T47D (cell line): Measurements from ENCODE around the gene SLC25A31.
A peak's percentile ranks its signal among the peaks of the same experiment; 100 is the strongest.

Experiments
- DNase-seq, 2 experiments: peaks; one replicate each; pipeline versions ENCODE4 v3.0.0 to v3.0.0-alpha.2; 2011 to 2012; ENCODE audit warnings: low read depth in 1 of 2, low spot score in 1 of 2
- JUND ChIP-seq: IDR thresholded peaks from 2 replicates; pipeline ENCODE4 v1.6.1; 2012; ENCODE audit warnings: low read depth
- in situ Hi-C: cut with HindIII; loops from 2 replicates; pipeline ENCODE4 v1.10.0; 2016; ENCODE audit warnings: low sequenced_read_pairs, low pct_unique_long_range_greater_than_20kb

SLC25A31 gene

GRCh38 chr4:127756906-127757305 lies 26.7 kb downstream of the SLC25A31 start:
- in situ Hi-C loops, result no loop called here
- TF ChIP-seq JUND, result no peak
- no peak for DNase-seq

GRCh38 chr4:127759228-127759820 lies 29.1 kb downstream of the SLC25A31 start:
- no peak for TF ChIP-seq JUND
- no peak for DNase-seq
- in situ Hi-C loops, result no loop called here

- peak in 1 of 2 experiments; percentile 23 for DNase-seq
- in situ Hi-C loops, result no loop called here
- TF ChIP-seq JUND, result no peak
These were observed 29.7 kb downstream of the SLC25A31 start for GRCh38 chr4:127759893-127760292.

GRCh38 chr4:127771535-127772275 lies 41.5 kb downstream of the SLC25A31 start:
- TF ChIP-seq JUND, result no peak
- no peak for DNase-seq
- in situ Hi-C loops, result no loop called here

- in situ Hi-C loops, result no loop called here
- TF ChIP-seq JUND, result no peak
- no peak for DNase-seq
These were observed 42.8 kb downstream of the SLC25A31 start for GRCh38 chr4:127772769-127773671.

- TF ChIP-seq JUND, result no peak
- no peak for DNase-seq
- in situ Hi-C loops, result no loop called here
These were observed 45.6 kb downstream of the SLC25A31 start for GRCh38 chr4:127775843-127776242.

- DNase-seq, result no peak
These were observed 46.4 kb downstream of the SLC25A31 start for GRCh38 chr4:127776620-127777019.

GRCh38 chr4:127777487-127777886 lies 47.3 kb downstream of the SLC25A31 start:
- DNase-seq, result no peak
- in situ Hi-C loops, result no loop called here
- no peak for TF ChIP-seq JUND

More at GRCh38 chr4:127776620-127777019, 46.4 kb downstream of the SLC25A31 start:
- no peak for TF ChIP-seq JUND
- in situ Hi-C loops, result no loop called here

- DNase-seq, result no peak
- in situ Hi-C loops, result no loop called here
- TF ChIP-seq JUND, result no peak
These were observed 47.9 kb downstream of the SLC25A31 start for GRCh38 chr4:127778102-127778501.

- TF ChIP-seq JUND, result no peak
- no peak for DNase-seq
- in situ Hi-C loops, result no loop called here
These were observed 50.4 kb downstream of the SLC25A31 start for GRCh38 chr4:127780598-127780997.

- peak; percentile 28 to 73 for DNase-seq
- in situ Hi-C loops, result no loop called here
- TF ChIP-seq JUND, result no peak
These were observed 51.3 kb downstream of the SLC25A31 start for GRCh38 chr4:127781300-127782024.

- peak; percentile 82 to 88 for DNase-seq
- TF ChIP-seq JUND, result no peak
- in situ Hi-C loops, result no loop called here
These were observed 51.8 kb downstream of the SLC25A31 start for GRCh38 chr4:127782025-127782274.
